NCI-H1694 (cell line): ENCODE measurements around the gene PACS1.

ENCODE experiments used
- DNase-seq: peaks from one replicate; lab custom pipeline; 2025; lab: John Stamatoyannopoulos, UW

PACS1 gene

GRCh38 chr11:66288671-66289547 lies 218.8 kb downstream of the PACS1 start, which contains the start of gene YIF1A:
Gene YIF1A, minus strand, starts transcription at chr11:66289143. Its CDS starts 158 bp downstream, at chr11:66288985.
- peak; percentile 97 for DNase-seq

GRCh38 chr11:66289548-66290329 lies 219.7 kb downstream of the PACS1 start:
- DNase-seq, result no peak

- DNase-seq, result no peak
These were observed 220.2 kb downstream of the PACS1 start for GRCh38 chr11:66290330-66290621.

- no peak for DNase-seq
These were observed 221.2 kb downstream of the PACS1 start for GRCh38 chr11:66291303-66291705.

GRCh38 chr11:66291706-66292542 lies 221.9 kb downstream of the PACS1 start, which contains the start of gene TMEM151A:
Gene TMEM151A, plus strand, starts transcription at chr11:66291894. Its CDS starts 120 bp downstream, at chr11:66292014.
- DNase-seq, result no peak

- DNase-seq, result no peak
These were observed 222.7 kb downstream of the PACS1 start for GRCh38 chr11:66292543-66293332.

- DNase-seq, result no peak
These were observed 223.3 kb downstream of the PACS1 start for GRCh38 chr11:66293352-66293751.

GRCh38 chr11:66293777-66294625 lies 223.9 kb downstream of the PACS1 start:
- no peak for DNase-seq
